SKM-1 treated with dmso at 0.1 percent for 144 hours (cell line): ENCODE results near the gene ATP2A3.

ENCODE experiments used
- DNase-seq: peaks from one replicate; lab custom pipeline; 2025; ENCODE audit not compliant: unreplicated experiment; lab: John Stamatoyannopoulos, UW

ATP2A3 gene

DNA sequence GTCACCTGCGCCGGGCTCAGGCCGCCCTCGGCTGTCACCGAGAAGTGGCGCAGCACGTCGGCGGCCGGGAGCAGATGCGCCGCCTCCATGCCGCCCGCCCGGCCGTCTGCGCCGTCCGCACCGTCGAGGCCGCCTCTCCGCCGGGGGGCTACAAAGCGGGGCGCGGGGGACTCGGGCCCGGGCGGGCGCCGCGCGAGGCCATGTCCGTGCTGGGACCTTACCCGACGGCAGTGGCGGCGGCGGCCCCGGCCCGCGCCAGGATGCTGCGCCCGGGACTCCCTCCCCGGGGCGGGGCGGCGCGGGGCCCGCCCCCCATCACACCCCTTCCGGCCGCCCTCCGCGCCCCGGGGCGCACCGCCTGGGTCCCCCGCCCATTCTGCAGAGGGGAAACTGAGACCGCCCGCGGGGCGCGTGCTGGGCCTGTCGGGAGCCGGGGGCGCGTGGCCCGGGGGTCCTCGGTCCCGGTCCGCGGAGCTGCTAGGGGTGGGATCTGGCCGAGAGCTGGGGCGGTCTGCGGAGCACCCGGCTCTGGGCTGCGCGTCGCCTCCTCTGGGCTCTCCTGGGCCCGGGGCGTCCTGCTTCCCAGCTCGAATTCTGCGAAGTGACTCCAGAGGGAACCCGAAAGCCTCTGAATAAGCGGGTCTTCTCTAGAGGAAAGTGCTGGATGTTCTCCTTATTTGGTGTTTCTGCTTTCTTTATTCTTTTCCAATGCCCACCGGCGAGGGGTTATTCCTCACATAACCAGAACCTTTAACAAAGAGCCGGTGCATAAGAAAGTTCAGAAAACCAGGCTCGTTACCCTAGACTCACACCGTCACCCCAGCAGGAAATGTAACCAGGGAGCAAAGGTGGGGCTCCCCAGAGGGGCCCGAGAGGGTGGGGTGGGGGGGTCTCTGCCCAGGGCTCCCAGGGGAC, at the start of gene ATP2A3:
Gene ATP2A3 (minus strand): TSS at position 235 of the 915 bp plus-strand sequence. CDS start 146 bp downstream, at position 89.
- DNase-seq = no peak

DNA sequence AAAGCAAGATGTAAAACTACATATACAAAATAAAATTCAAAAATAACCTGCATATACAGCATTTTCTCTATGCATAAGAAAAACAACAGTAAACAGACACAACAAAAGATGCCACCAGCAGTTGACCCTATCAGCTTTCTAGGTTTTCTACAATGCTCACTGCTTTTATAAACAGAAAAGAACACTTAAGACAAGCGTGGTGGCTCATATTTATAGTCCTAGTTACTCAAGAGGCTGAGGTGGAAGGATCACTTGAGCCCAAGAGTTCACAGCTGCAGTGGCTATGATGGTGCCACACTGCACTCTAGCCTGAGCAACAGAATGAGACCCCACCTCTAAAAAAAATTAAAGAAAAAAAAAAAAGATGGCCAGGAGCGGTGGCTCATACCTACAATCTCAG, 46.5 kb upstream of the ATP2A3 start:
- no peak for DNase-seq

DNA sequence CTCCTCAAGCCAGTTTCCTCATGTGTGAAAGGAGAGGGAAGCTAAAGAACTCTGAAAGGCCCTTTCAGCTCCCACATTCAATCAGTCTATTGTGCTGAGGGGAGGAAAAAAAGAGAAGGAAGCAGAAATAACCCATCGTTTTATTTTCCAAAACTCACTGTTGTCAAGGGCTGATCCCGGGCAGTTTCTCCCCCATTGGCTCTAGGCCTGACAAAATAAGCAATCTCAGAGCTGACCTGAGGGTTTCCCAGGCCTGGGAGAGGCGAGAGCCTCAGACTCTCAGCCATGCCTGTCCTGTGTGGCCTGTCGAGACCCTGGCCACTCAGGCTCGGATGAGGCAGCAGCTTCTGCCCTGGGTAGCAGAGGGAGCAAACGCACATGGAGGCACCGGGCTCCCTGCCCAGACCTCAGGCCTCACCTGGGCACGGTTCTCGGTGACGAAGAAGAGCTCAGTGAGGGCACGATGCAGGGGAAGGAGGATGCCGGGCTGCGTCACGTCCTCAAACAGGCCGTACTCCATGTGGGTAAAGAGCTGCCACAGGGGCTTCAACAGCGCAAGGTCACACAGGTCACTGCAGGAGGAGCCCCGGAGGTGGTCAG, 45.0 kb upstream of the ATP2A3 start:
- DNase-seq = no peak

DNA sequence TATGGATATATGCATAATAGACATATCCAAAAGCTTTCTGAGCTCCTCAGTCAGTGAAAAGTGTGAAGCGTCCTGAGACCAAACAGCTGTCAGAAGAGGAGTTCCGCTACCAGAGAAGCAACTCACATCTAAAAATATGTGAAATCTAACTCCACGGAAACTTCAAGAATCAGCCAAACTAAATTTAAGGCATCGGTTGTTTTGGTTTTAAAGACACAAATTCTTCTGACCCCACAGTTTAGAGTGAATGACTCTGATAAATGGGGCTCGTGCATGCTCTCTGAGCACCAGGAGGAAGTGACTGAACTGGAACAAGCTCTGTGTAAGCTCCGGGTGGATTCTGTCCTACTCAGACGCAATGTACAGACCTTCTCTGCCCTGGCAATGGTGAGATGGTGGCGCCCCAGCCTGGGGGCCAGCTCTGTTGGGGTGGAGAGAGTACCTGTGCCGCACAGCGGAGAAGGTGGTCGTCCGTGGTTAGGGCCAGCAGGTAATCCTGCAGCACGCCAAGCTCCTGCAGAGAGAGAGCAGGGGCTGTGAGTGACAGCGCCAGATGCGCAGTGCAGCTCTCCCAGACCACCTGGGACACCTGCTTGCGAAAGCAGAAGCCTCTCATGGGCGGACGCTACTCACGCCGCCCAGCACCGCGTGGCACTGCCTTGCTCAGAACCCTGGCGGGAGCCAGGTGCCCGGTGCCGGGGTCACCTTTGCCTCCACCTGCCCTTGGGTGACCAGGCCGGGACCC, 44.4 kb upstream of the ATP2A3 start:
- DNase-seq = no peak

DNA sequence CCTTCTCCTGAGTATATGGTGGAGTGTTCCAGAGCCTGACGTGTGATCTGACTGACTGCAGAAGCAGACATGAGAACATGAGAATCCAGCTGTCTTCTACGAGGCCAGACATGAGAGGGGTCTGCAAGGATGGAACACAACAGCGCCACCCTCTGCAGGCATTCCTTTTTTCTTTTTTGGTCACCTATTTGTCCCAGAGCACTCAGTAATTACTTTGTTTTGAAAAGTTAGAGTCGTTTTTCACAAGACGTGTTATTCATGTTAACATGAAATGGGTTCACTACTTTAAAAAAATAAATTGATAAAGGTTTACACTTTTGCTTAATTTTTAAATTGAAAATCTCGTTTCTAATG, 43.8 kb upstream of the ATP2A3 start:
- no peak for DNase-seq

DNA sequence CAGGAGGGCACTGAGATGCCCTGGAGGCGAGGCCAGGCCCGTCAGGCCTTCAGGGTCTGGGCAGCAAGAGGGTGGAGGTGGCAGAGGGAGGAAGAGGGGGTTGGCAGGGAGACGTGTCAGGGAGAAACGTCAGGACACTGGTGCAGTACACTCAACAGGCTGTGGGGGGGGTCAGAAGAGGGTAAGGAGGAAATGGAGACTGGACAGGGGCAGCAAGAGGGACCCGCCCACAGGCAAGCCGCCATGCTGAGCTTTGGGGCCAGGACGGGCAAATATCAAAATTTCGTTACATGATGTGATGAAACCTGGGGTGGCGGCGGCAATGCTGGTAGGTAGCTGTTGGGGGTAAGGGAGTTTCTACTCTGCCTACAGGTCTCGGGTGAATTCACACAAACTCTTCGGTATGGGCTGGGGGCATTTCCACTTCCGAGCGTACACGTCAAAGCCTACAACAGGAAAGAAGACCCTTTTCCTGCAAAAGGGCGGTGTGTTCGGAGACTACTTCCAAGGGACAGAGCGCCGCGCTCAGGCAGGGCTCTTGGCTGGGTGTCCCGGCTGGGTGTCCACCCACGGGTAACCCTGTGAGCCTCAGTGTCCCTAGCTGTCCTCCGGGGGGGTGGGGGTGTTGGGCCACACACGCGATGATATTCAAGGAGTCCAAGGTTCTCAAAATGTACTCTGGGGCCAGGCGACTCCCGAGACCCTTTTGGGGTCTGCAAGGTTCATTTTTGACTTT, 43.3 kb upstream of the ATP2A3 start:
- DNase-seq = no peak

DNA sequence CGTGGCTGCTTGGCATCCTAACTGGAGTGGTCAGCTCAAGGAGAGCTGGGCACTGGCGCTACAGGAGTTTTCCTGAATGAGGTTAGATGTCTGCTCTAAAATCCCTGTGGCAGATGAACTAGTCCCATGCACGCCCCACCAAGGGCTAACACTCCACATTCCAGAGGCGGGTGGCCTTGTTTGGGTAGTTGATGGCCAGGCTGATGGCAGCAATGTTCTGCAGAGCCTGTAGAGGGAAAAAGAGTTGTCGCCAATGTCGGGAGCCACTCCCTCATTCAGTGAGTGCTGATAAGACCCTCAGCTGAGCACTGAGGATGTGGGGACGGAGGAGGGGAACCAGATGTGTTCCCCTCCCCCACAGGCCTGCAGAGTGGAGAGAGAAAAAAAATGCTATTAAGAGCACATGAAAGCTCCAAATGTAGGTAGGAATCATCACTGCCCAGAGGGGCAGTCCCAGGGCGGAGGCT, 42.5 kb upstream of the ATP2A3 start:
- DNase-seq = no peak

DNA sequence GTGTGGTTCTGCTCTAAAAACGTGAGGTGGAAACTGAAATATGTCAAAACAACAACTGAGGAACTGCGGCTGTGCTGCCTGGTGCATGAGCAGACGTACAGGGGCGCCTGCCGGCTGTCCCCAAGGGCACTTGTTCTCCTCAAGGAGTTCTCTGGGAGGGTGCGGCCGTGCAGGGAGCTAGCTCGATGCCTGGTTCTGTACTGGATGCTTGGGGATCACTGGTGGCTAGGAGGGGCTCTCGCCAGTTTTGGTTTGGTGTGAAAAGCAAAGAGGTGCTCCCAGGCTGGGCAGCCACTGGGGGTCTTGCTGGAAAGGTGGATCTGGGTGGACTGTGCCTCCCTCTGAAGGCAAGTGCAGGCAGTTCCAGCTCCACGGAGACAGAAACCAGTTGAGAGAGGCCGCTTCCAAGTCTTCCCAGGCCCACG, 41.9 kb upstream of the ATP2A3 start:
- DNase-seq = no peak

DNA sequence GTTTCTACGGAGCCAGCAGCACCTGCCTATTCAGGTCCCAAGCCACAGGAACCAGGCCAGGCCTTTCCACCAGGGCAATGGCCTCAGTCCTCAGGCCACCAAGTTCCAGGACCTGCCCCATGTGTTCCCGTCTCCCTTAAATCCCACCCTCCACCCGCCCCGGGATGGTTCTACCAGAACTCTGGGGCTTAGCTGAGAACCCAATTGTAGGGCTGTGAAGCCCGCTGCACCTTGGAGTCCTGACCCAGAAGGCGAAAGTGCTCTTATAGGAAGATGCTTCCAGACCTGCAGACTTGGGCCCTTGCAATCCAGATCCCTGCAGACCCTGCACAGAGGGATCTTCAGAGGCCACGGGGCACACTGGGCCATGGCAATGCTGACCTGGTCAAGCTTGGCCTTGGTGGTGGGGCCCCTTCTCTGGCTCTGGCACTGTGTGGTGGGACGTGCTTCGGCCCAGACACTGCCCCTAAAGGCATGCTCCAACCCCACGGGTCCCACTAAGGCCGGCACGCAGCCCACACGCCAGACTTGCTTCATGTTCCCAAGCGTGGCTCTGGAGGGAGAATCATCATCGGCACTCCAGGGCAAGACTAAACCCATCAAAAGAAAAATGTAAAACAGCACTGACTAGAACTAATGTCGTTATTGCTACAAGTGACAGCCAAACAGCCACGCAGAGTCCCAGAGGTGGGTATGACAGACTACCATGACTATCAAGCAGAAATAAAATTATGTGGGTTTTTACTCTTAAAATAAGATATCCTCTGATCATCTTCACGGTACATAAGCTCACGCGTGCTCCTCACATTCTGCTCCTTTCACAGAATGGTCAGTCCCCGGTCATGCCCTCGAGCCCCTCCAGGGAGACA, 41.3 kb upstream of the ATP2A3 start:
- no peak for DNase-seq

DNA sequence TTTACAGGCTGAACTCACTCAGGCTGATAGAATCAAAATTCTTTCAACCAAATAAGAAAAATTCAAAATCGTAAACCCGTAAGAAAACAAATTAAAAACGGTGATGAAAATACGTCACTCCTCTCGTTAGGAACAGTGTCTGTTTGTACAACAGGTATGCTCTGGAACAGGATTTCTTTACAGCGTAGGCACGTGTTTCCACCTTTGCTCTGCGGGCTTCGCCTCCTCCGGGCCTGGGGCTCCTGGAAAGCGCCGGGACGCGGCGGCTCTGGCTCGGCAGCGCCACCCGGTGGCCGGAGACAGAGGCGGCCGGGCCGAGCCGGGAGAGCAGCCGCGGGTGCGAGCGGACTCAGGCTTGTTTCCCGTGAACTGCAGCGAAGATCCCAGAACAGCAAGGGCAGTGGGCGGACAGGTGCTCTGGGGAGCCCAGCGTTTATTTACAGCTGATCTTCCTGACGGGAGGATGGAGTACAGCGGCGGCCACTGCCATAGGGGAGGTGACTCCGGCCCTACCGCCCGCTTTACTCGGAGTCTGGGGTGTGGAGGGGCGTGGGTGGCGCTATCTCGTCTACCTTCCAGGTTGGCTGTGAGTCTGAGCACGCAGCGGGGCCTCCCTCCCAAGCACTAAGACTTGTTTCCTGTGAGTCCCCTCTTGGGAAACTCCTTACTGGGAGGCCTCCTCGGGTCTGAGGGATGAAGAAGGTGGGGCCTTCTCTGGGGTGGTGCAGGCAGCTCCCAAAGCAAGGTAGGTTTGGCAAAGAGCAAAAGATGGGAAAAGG, 40.5 kb upstream of the ATP2A3 start:
- DNase-seq = no peak

DNA sequence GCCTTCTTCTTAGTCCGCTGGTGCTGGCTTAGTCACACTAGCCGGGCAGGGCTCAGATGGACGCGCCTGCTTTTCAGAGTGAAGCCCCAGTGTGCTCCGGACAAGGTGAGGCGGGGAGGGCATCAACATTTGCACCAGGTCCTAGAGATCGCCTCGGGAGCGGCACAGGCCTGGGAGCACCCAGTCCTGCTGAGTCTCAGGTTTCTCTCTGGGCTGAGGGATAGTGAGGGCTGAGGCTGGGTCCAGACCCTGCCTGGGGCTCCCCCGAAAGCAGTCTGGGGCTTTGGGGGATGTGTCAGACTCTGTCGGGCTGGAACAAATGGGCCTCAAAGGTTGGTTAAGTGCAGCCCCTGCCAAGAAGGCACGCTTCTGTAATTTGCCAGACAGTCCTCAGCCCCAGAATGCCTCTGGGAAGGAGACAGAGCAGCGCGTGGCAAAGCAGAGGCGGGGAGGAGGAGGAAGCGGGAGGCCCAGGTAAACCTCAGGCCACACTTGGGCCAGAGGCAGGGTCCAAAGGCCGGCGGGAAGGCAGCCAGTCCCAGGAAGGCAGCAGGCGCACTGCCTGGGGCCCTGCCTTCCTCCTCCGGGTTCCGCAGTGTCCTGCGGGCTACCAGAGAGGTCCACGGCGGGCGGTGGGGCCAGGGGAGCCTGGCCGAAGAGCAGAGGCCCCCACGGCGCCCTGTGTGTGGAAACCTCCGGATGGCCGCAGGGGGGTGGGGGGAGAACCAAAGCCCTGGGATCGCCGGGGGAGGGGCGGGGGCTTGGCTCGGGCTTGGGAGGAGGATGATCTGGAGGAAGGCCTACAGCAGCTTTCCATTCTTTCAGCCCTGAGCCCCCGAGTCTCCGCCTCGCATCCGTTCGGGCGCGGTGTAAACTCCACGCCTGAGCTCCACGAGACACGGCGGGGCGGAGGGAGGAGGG, 39.5 kb upstream of the ATP2A3 start:
- no peak for DNase-seq

DNA sequence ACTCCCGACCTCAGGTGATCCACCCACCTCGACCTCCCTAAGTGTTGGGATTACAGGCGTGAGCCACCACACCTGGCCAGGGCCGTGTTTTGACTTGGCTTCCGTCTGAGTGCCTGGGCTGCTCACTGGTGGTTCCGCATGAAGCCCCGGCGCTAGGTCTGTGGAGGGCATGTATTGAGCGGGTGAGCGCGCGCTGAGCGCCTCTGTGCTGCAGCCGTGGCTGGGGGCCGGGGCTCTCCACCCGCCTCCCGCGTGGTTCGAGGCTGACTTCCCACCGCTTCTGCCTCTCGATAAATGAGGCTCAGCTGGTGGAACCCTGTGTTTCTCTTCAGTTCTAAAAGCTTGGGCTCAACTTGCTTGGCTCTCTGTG, 38.9 kb upstream of the ATP2A3 start:
- no peak for DNase-seq

DNA sequence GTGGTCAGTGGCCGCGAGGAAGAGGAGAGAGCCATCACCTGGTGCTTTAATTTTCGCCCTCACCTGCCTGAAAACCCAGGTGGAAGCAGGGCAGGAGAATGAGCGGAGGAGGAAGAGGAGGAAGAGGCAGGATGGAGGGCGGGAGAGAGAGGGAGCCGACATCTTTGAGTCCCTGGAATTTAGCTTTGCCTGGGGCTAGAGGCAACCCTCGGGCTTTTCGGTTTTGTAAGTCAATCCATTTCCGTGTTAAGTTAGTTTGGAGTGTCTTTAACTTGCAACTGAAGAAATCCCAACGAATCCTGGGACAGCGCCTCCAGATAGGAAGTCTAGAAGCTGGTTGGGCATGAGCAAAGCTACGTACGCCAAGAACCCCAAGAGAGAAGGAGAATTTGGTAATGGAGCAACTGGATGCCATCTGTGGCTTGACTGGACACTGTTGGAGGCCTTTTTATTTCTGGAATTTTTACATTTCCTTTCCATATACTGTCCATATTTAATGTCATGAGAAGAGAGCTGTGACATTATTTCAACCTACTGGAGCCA, 36.9 kb upstream of the ATP2A3 start:
- no peak for DNase-seq

DNA sequence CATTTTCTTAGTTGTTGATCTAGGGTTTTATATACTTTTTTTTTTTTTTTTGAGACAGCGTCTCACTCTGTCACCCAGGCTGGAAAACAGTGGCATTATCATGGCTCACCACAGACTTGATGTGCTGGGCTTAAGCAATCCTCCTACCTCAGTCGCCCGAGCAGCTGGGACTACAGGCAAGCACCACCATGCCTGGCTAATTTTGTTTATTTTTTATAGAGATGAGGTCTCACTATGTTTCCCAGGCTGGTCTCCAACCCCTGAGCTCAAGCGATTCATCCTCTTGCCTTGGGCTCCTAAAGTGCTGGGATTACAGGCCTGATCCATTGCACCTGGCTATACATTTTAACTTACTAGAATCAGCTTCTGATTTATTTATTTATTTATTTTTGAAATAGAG, 34.2 kb upstream of the ATP2A3 start:
- DNase-seq = no peak

DNA sequence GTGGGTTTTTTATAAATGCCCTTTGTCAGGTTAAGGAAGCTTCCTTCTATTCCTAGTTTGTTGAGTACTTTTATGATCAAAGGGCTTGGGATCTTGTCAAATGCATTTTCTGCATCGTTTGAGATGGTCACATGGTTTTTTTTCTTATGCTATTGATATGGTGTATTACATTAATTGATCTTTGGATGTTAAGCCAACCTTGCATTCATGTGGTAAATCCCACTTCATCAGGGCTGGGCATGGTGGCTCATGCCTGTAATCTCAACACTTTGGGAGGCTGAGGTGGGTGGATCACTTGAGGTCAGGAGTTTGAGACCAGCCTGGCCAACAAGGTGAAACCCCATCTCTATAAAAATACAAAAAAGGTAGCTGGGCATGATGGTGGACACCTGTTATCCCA, 30.8 kb upstream of the ATP2A3 start:
- no peak for DNase-seq

DNA sequence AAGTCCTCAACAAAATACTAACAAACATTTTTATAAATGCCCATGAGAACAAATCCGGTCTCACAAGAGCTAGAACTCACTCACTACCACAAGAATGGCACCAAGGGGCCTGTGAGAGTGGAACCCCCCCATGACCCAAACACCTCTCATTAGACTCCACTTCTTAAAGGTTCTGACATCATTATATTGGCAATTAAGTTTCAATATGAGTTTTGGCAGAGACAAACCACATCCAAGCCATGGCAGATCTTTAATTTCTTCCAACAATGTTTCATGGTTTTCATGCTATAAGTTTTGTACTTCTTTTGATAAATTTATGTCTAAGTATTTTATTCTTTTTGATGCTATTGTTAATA, 30.0 kb upstream of the ATP2A3 start:
- DNase-seq = no peak

DNA sequence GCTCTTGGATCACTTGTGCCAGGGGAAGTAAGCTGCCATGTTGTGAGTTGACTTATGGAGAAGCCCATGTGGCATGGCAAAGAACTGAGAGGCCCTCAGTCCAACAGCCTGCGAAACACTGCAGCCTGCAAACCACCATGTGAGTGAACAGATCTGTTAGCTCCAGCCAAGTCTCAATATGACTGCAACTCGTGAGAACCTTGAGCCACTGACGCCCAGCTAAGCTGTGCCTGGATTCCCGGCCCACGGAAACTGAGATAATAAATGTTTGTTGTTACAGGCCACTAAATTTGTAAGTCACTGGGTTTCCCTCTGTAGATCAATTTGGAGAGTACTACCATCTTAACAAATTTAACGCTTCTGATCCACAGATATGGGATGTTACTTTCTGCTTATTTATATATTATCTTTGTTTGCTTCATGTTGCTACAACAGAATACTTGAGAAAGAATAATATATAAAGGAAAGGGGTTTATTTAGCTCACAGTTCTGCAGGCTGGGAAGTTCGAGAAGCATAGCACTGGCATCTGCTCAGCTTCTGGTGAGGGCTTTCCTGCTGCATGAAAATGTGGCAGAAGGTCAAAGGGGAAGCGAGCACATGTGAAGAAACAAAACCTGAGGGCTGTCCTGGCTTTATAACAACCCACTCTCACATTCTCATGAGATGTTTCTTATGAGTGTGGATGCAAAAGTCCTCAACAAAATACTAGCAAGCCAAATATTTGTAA, 29.4 kb upstream of the ATP2A3 start:
- no peak for DNase-seq

DNA sequence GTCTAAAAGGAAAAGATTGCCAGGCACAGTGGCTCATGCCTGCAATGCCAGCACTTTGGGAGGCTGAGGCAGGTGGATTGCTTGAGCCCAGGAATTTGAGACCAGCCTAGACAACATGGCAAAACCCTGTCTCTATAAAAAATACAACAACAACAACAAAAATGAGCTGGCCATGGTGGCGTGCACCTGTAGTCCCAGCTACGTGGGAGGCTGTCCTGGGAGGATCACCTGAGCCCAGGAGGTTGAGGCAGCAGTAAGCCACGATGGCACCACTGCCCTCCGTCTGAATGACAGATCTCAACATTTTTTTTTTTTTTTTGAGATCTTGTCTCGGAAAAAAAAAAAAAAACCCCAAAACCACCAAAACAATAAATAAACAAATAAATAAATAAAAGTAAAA, 28.1 kb upstream of the ATP2A3 start:
- DNase-seq = no peak
